ENCODE results near the gene AMDHD1.

- TF ChIP-seq POLR2AphosphoS5 (IDR thresholded peaks at IDR 0.05) (peak; percentile 79 to 90 (median 87)), CTCF (IDR thresholded peaks at IDR 0.05 in 8 of 11, conservative IDR thresholded peaks at IDR 0.05 in 3 of 11) (peak in 10 of 11 experiments; percentile 17 to 54 (median 45))
Observed at GRCh38 chr12:95943330-95943842, at the start of gene AMDHD1.

Data from spleen (tissue), 7 donors.